Prostate gland (tissue), 2 donors: Measurements from ENCODE around the gene ALKAL2.

Source experiments
- POLR2AphosphoS5 ChIP-seq: sonication (generic); formaldehyde crosslinking; IDR thresholded peaks from one replicate; pipeline ENCODE4 v1.6.1; 2017; ENCODE audit warnings: antibody characterized with exemption
- TF ChIP-seq, protein P1 (sequence below), 4 experiments: fragments of 200-600 bp in 2 of 4; fragments of 450-650 bp in 2 of 4; sonication (generic) in 2 of 4; IDR thresholded peaks; 1 replicate in 3 of 4; 2 replicates in 1 of 4; pipeline ENCODE4 v1.5.1; 2016 to 2019; ENCODE audit warnings: antibody characterized with exemption in 4 of 4, mild to moderate bottlenecking in 2 of 4, moderate library complexity in 2 of 4

DNA sequence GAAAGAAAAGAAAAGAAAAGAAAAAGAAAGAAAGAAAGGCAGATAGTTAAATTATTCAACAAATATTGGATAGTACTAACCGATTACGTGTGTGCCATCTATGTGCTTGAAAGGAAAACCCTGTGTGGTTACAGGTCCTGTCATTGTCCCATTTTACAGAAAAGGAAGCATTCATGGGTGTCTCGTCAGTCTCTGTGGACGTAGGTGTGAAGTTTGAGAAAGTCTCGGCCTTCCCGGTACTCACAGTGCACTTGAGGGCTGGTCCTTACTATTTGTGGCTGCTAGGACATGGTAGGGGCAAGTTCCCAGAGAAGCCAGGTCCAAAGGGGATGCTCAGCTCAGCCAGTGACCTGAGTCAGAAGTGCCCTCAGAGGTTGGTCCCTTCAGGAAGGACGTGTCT, 43.3 kb downstream of the ALKAL2 start:
- TF ChIP-seq, protein P1, sequence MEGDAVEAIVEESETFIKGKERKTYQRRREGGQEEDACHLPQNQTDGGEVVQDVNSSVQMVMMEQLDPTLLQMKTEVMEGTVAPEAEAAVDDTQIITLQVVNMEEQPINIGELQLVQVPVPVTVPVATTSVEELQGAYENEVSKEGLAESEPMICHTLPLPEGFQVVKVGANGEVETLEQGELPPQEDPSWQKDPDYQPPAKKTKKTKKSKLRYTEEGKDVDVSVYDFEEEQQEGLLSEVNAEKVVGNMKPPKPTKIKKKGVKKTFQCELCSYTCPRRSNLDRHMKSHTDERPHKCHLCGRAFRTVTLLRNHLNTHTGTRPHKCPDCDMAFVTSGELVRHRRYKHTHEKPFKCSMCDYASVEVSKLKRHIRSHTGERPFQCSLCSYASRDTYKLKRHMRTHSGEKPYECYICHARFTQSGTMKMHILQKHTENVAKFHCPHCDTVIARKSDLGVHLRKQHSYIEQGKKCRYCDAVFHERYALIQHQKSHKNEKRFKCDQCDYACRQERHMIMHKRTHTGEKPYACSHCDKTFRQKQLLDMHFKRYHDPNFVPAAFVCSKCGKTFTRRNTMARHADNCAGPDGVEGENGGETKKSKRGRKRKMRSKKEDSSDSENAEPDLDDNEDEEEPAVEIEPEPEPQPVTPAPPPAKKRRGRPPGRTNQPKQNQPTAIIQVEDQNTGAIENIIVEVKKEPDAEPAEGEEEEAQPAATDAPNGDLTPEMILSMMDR (IDR thresholded peaks at IDR 0.05), result no peak
- no peak for TF ChIP-seq POLR2AphosphoS5
